Activated naive CD4-positive, alpha-beta T cell treated with anti-CD3 and anti-CD28 coated beads, Interleukin-2, amount 50 U/mL, for 24 hours (primary cell): ENCODE results near the gene GMPS.
"Not testable (repeated sequence)": the region's sequence is repeated elsewhere in the genome, so short reads cannot be mapped to it uniquely, and the experiment has no call there.

Experiments
- H3K27ac Mint-ChIP-seq: one replicate; pipeline ENCODE4 v1.8.0; 2021; ENCODE audit warnings: mild to moderate bottlenecking, mixed read lengths
- H3K27me3 Mint-ChIP-seq: one replicate; pipeline ENCODE4 v1.8.0; 2021; ENCODE audit warnings: mixed read lengths
- H3K36me3 Mint-ChIP-seq: one replicate; pipeline ENCODE4 v1.8.0; 2021; ENCODE audit warnings: mixed read lengths
- H3K4me1 Mint-ChIP-seq: one replicate; pipeline ENCODE4 v1.8.0; 2021; ENCODE audit warnings: mixed read lengths
- H3K4me3 Mint-ChIP-seq: one replicate; pipeline ENCODE4 v1.8.0; 2021; ENCODE audit warnings: mild to moderate bottlenecking, mixed read lengths
- H3K9me3 Mint-ChIP-seq: one replicate; pipeline ENCODE4 v1.8.0; 2021; ENCODE audit warnings: mixed read lengths

GMPS gene

DNA sequence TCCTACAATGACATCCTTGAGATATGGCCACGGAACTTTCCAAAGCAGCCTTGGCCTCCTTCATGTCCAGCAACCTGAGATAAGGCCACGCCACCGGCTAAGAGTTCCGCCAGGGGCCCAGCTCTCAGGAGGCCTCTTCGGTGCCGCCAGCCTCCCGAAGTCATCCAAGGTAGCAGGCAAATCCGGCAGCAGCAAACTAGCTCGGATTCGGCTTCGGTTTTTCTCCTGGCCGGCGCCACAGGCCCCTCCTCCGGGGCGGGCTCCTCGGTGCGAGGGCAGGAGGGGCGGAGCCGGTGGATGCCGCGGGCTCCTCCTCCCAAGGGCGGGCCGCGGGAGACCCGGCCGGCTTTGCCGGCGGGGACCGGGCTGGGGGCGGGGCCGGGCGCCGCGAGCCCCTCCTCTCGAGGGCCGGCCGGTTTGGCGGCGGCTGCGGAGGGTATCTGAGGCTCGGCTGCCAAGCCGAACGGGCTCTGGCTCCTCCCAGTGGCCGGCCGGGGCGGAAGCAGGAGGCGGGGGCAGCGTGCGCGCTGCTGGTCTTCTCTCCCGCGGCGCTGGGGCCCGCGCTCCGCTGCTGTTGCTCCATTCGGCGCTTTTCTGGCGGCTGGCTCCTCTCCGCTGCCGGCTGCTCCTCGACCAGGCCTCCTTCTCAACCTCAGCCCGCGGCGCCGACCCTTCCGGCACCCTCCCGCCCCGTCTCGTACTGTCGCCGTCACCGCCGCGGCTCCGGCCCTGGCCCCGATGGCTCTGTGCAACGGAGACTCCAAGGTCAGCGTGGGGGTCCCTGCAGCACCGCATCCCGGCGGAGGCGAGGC is at the start of gene GMPS:
Gene GMPS, plus strand, starts transcription at position 518 of the 812 bp plus-strand sequence. Its CDS starts 221 bp downstream, at position 739.
- Mint-ChIP-seq H3K27ac (peak within 1 kb of the TSS; percentile 95), H3K9me3 (no peaks in the 10 kb centered on the region), H3K4me3 (peak within 1 kb of the TSS; percentile 96), H3K36me3 (no peaks in the 10 kb centered on the region), H3K4me1 (peaks cover 28% of the 10 kb centered on the region), H3K27me3 (no peaks in the 10 kb centered on the region)

DNA sequence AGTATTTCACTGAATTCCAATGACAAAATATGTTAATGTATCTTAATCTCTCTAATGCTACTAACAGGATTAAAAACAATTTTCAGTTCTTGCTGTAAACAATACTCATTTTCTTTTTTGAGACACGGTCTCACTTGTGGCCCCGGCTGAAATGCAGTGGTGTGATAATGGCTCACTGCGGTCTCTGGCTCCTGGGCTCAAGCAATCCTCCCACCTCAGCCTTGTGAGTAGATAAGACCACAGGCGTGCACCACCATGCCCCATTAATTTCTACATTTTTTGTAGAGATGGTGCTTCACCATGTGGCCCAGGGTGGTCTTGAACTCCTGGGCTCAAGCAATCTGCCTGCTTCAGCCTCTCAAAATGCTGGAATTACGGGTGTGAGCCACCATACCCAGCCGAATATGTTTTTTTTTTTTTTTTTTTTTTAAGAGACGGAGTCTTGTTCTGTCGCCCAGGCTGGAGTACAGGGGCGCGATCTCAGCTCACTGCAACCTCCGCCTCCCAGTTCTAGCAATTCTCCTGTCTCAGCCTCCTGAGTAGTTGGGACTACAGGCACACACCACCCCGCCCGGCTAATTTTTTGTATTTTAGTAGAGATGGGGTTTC is 41.9 kb upstream of the GMPS start:
- not testable (repeated sequence) for H3K27ac Mint-ChIP-seq, H3K4me1 Mint-ChIP-seq, H3K9me3 Mint-ChIP-seq, H3K27me3 Mint-ChIP-seq, H3K4me3 Mint-ChIP-seq, H3K36me3 Mint-ChIP-seq

DNA sequence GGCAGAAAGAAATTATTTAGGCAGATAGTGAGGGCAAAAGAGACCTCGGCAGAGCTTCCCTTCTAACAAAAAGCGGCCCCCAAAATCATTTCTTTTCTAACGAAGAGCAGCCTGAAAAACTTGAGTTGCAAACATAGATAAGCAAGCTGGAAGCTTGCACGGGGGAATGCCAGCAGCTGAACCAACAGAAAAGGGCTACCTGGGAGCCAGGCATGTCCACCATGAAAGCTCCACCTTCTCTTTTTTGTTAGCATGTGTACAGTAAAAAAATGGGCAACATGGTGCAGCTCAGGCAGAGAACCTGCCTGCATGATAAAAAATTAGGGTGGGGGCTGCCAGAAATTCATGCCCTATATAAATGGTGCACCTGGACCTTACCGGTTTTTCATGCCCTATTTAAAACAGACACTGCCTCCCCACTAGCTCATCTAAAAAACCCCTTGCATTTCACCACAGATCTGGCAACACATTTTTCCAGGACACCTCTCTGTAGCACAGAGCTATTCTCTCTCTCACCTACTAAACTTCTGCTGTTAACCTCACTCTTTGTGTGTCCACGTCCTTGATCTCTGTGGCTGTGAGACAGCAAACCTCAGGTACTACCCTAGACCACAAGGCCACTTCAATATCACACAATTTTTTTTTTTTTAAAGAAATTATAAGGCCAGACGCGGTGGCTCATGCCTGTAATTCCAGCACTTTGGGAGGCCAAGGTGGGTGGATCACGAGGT is 34.9 kb upstream of the GMPS start:
- Mint-ChIP-seq H3K36me3 (peaks cover 3% of the 10 kb centered on the region), H3K9me3 (no peaks in the 10 kb centered on the region), H3K27me3 (no peaks in the 10 kb centered on the region), H3K4me3 (no peak overlapping the region), H3K4me1 (peaks cover 3% of the 10 kb centered on the region), H3K27ac (no peak overlapping the region)

DNA sequence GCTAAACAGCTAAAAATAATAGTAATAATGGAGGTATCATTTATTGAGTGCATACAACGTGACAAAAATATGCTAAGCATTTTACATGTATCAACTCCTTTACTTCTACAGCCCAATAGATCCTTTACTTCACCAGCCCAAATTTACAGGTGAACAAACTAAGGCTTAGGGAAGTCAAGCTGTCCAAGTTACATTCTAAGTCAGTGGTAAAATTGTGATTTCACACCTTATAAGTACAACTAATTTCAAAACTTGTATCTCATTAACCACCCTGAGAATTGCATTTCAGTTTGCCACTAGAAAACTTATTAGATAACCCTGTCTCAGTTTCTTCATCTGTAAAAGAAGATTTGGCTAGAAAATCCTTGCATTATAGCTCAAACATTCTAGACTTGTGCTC is 26.9 kb upstream of the GMPS start:
- no peaks in the 10 kb centered on the region for H3K9me3 Mint-ChIP-seq
- H3K36me3 Mint-ChIP-seq: peaks cover 10% of the 10 kb centered on the region
- H3K4me3 Mint-ChIP-seq: no peak overlapping the region
- no peak overlapping the region for H3K27ac Mint-ChIP-seq
- H3K27me3 Mint-ChIP-seq: no peaks in the 10 kb centered on the region
- peaks cover 48% of the 10 kb centered on the region for H3K4me1 Mint-ChIP-seq

DNA sequence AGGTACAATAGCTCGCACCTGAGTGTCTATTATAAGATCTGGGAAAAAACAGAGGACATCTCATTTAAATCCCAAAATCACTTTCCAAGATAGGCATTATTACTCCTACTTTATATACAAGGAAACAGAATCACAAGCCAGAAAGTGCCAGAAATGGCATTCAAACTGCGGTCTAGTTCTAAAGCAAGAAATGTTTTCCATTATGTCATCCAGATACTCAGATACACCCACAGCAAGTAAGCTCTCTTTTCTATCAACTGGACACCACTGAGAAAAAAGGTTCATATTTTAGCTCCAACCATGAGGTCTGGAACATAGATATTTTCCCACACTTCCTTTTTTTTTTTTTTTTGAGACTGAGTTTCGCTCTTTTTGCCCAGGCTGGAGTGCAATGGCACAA is 24.3 kb upstream of the GMPS start:
- Mint-ChIP-seq H3K9me3 (no peaks in the 10 kb centered on the region), H3K4me1 (peaks cover 62% of the 10 kb centered on the region), H3K4me3 (peak overlapping the region; percentile 65), H3K27me3 (no peaks in the 10 kb centered on the region), H3K27ac (no peak overlapping the region), H3K36me3 (peaks cover 10% of the 10 kb centered on the region)

DNA sequence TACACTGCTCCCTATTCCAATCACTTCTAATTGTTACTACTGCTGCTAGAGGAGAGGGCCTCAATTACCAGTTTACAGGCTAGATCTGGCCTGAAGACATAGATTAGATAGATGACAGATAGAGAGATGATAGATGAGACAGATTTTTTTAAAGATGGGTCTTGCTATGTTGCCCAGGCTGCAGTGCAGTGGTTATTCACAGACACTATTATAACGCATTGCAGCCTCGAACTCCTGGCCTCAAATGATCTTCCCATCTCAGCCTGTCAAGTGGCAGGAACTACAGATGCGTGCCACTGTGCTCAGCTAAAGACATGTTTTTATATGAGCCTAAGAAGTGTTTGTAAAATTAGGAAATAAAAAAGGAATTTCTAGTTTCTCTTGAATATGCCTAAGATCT is 22.5 kb upstream of the GMPS start:
- H3K27ac Mint-ChIP-seq: no peak overlapping the region
- no peaks in the 10 kb centered on the region for H3K9me3 Mint-ChIP-seq
- peaks cover 13% of the 10 kb centered on the region for H3K36me3 Mint-ChIP-seq
- H3K4me1 Mint-ChIP-seq: peaks cover 74% of the 10 kb centered on the region
- no peaks in the 10 kb centered on the region for H3K27me3 Mint-ChIP-seq
- peak overlapping the region; percentile 38 for H3K4me3 Mint-ChIP-seq

DNA sequence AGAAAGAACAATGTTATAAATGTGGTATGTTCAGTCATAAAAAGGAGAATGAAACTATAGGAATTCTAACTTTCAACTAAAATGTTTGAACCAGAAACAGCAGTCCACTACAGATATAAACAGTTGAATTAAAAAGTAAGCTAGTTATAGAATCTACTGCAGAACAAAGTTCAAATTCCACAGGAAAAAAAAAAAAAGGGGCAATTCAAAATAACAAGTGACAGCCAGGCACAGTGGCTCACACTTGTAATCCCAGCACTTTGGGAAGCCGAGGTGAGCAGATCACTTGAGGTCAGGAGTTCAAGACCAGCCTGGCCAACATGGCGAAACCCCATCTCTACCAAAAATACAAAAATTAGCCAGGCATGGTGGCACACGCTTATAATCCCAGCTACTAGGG is 21.0 kb upstream of the GMPS start:
- H3K4me3 Mint-ChIP-seq: peak overlapping the region; percentile 47
- peaks cover 14% of the 10 kb centered on the region for H3K36me3 Mint-ChIP-seq
- H3K9me3 Mint-ChIP-seq, H3K27ac Mint-ChIP-seq, H3K27me3 Mint-ChIP-seq: not testable (repeated sequence)
- H3K4me1 Mint-ChIP-seq: peaks cover 66% of the 10 kb centered on the region

DNA sequence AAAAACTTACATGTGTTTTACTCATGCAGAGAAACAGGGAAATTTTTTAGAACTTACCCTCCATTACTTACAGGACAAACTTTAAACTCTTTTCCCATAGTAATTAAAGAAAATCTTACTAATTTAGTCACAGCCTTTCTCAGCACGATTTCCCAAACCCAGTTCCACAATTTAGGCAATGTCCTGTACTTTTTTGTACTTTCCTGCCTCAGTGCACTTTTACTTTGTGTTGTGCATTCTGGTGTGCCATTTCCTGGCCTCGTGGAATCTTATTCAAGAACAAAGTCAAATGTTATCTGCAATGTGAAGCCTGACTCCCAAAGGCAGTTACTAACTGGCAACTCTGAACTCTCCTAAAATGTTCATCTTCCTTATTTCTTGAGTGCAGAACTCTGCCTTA is 18.1 kb upstream of the GMPS start:
- Mint-ChIP-seq H3K4me3 (peak overlapping the region; percentile 94), H3K27ac (peak overlapping the region; percentile 24), H3K36me3 (peaks cover 11% of the 10 kb centered on the region), H3K27me3 (no peaks in the 10 kb centered on the region), H3K9me3 (no peaks in the 10 kb centered on the region), H3K4me1 (peaks cover 50% of the 10 kb centered on the region)

DNA sequence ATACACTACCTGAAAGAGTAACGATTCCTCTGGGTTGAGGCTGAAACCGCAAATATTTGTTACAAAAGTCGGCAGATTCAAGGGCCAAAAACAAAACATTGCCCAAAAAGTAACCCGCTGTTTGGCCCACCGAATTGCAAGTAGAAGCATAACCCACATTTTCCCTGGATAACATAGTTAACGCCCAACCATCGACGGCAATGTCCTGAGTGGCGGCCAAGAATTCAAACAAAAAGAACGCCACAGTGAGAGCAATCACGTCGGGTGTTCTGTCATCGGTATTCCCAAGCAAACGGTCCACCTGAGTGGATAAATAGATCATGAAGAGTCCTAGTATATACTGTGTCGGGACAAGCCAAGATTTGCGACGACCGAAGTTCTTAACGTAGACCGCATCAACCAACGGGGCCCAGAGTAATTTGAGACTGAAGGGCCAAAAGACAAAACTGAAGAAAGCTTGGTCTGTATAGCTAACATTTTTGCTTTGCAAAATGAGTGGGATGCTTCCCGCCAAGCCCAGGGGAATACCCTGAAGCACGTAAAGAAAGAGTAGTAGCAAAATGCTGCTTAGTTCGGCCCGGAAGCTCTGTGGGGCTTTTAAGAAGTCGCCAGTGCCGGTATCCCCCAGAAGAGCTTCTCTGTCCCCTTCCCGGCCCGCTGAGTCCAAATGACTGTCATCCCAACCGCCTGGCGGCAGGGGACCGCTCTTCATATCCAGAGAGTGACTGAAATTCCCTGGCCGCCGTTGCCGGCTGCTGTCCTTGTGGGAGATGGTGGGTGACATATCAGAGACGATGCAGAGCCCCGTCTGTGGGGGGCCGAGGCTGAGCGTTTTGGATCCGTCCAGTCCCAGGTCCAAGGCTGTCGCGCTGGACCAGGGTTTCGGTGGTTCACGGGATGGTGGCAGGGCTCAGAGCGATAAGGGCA is 17.0 kb upstream of the GMPS start:
- Mint-ChIP-seq H3K36me3 (peaks cover 7% of the 10 kb centered on the region), H3K27me3 (no peaks in the 10 kb centered on the region), H3K4me3 (peak overlapping the region; percentile 94), H3K27ac (peak overlapping the region; percentile 99), H3K4me1 (peaks cover 41% of the 10 kb centered on the region), H3K9me3 (no peaks in the 10 kb centered on the region)

DNA sequence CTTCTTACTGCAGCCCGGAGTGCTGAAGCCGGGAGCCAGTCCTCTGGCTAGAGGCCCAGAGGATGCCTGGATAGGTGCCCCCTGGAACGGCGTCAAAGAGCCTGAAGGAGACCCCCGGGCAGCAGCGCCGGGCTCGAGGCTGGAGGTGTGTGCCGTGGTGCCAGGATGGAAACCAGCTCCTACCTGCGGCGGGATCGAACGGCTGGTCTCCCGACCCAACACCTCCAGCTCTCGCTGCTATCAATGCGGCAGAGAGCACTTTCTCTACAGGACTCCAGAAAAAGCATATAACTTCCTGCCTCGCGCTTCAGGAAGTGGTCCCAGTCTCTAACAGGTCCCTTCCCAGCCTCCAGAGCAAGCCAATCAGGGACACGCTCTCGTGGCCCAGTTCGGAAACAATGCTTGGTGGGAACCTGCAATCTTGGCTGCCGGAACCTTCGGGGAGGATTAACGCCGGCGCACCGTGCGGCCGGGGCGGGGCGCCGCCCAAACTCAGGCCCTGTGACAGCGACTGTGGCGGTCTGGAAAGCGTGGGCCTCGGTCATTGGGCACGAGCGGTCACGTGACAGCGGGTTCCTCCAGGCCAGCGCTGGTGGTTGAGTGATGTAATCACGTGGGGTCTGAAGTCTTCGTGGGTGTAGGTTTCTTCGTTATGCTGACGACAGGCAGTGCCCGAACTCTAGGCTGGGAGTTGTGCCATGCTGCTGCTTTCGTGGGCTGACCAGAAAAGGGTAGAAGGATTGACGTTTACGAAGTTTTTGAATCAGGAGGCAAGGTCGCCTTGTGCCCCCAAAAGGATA is 16.1 kb upstream of the GMPS start, which contains the start of gene SLC33A1:
Gene SLC33A1, minus strand, starts transcription at position 287 of the 800 bp plus-strand sequence. CDS start 430 bp downstream, outside the sequence.
- Mint-ChIP-seq H3K36me3 (peaks cover 7% of the 10 kb centered on the region), H3K27ac (peak within 1 kb of the TSS; percentile 99)

DNA sequence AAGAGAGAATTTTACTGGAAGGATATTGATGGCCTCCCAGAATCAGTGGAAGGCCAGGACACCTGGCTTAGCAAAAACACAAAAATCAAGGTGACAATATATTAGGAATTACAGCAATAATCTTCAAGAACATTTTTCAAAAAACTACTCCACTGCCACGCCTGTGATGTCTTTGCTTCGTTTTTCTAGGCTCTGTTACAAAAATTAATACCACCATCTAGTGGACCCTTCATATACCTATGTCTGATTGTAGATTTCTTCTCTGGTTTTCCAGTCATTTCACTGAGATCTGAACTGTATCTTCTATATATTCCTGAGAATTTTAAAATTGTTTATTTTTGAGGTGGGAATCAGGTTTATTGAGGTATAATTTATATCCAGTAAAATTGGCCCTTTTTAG is 10.6 kb upstream of the GMPS start:
- H3K27me3 Mint-ChIP-seq: no peaks in the 10 kb centered on the region
- no peak overlapping the region for H3K27ac Mint-ChIP-seq

More for the DNA sequence above, 16.1 kb upstream of the GMPS start, which contains the start of gene SLC33A1:
- Mint-ChIP-seq H3K27me3 (no peaks in the 10 kb centered on the region), H3K9me3 (no peaks in the 10 kb centered on the region), H3K4me3 (peak within 1 kb of the TSS; percentile 94), H3K4me1 (peaks cover 37% of the 10 kb centered on the region)

DNA sequence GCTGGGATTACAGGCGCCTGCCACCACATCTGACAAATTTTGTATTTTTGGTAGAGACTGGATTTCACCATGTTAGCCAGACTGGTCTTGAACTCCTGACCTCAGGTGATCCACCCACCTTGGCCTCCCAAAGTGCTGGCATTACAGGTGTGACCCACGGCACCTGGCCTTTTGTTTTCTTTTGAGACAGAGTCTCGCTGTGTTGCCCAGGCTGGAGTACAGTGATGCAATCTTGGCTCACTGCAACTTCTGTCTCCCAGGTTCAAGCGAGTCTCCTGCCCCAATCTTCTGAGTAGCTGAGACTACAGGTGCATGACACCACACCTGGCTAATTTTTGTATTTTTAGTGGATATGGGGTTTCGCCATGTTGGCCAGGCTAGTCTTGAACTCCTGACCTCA is 10.0 kb upstream of the GMPS start:
- not testable (repeated sequence) for H3K4me3 Mint-ChIP-seq, H3K36me3 Mint-ChIP-seq, H3K27me3 Mint-ChIP-seq, H3K27ac Mint-ChIP-seq, H3K9me3 Mint-ChIP-seq
- peaks cover 20% of the 10 kb centered on the region for H3K4me1 Mint-ChIP-seq

More for the DNA sequence above, 10.6 kb upstream of the GMPS start:
- peaks cover 22% of the 10 kb centered on the region for H3K4me1 Mint-ChIP-seq
- H3K36me3 Mint-ChIP-seq: peaks cover under 1% of the 10 kb centered on the region
- H3K4me3 Mint-ChIP-seq: no peak overlapping the region
- peaks cover 5% of the 10 kb centered on the region for H3K9me3 Mint-ChIP-seq

DNA sequence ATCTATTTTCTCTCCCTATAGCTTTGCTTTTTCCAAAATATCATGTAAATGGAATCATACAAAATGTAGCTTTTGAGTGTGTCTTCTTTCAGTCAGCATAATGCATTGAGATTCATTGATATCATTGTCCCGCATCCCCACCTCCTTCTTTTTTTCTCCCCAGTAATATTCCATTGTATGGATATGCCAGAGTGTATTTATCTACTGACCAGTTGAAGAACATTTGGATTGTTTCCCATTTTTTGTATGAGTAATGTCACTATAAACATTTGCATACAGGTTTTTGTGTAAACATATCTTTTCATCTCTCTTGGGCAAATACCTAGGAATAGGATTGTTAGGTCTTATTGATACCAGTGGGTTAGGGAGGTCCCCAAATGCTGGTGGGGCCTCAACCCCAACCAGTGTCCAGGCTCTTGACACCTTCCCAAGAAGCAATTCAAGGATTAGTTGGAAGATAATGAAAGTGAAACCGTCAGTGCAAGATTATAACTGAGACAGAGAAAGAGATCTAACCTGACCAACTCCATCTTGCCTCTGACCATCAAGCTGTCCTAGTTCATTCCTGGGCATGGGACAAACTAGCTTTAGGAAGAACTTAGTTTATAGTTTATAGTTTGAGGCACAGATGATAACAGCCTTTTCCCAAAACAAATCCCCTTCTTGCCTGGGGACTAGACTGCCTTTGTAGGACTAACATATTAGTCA is 8.8 kb upstream of the GMPS start:
- Mint-ChIP-seq H3K9me3 (peaks cover 5% of the 10 kb centered on the region), H3K27ac (no peak overlapping the region), H3K36me3 (no peaks in the 10 kb centered on the region), H3K27me3 (no peaks in the 10 kb centered on the region), H3K4me1 (peaks cover 20% of the 10 kb centered on the region), H3K4me3 (no peak overlapping the region)
